Activated T-cell treated with anti-CD3 and anti-CD28 coated beads for 24 hours (primary cell): ENCODE results near the gene CYP3A5.
"Not testable (repeated sequence)": the region's sequence is repeated elsewhere in the genome, so short reads cannot be mapped to it uniquely, and the experiment has no call there.

Experiments used
- DNase-seq: peaks from one replicate; pipeline ENCODE4 v3.0.0-alpha.2; 2020; ENCODE audit warnings: low read depth

CYP3A5 gene

DNA sequence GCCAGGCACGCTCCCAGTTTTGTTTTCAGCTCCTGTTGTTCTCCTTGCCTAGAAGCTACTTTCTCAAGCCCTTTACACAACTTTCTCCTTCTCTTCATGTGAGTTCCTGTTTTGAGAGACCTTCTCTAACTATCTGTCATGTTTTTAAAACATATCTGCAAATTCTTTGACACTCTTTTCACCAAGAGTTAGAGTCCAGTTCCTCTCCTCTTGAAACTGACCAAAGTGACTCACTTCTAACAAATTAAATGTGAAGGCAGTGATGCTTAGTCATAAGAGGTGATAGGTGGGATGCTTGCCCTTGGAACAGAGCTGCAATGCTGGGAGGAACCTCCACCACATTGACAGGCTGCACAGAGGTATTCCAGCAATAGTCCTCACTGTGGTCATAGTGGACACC is 37.8 kb downstream of the CYP3A5 start:
- DNase-seq, result no peak

DNA sequence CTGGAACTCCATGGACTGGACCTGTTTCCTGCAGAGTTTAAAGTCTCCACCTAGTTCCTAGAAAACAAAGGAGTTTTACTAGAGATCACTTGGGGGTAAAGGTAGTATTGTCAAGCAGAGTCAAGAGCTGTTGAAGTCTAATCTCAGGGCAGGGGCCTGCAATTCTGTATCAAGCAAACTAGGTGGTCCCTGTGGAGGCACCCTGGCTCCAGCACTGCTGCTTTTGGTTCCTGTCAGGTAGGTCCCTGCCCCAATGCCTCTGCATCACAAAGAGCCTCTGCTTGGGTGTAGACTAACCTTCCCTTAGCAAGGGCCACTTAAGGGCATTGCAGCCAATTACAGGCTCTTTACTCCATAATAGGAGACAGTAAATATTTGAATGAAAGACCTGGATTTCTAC is 40.5 kb downstream of the CYP3A5 start:
- no peak for DNase-seq

DNA sequence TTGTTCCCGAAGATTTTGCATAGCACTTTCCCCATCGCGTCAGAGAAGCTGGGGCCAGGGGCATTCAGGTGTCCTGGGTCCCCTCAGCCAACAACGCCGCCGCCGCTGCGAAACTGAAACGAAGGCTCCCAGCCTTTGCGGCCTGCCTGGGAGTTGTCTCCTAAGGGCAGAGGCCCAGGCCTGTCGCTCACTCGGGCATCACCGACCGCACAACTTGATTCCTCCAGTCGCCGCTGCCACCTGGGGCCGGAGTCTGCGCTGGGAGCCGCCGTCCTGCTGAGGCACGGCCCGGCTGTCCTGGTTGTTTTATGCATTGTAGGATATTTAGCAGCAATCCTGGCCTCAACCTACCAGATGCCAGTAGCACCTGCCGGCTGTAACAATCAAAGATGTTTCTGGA is 41.1 kb downstream of the CYP3A5 start:
- DNase-seq, result no peak

DNA sequence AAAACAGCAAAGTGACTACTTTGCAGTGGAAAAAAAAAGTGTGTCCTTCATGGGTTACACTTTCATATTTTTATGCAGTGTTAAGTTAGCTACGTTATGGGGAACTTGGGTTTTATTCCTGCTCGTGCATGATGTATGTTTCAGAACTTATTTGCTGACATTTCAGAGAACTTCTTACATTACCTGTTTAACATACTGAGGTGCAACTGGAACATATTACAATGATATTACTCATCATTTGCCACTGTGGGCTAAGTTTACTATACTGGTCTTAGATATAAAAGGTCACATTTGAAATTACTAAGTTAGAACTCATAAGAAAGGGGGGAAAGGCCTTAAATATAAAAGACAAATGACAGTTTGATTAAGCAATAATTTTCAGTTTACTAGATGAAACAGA is 42.4 kb downstream of the CYP3A5 start:
- DNase-seq, result not testable (repeated sequence)

DNA sequence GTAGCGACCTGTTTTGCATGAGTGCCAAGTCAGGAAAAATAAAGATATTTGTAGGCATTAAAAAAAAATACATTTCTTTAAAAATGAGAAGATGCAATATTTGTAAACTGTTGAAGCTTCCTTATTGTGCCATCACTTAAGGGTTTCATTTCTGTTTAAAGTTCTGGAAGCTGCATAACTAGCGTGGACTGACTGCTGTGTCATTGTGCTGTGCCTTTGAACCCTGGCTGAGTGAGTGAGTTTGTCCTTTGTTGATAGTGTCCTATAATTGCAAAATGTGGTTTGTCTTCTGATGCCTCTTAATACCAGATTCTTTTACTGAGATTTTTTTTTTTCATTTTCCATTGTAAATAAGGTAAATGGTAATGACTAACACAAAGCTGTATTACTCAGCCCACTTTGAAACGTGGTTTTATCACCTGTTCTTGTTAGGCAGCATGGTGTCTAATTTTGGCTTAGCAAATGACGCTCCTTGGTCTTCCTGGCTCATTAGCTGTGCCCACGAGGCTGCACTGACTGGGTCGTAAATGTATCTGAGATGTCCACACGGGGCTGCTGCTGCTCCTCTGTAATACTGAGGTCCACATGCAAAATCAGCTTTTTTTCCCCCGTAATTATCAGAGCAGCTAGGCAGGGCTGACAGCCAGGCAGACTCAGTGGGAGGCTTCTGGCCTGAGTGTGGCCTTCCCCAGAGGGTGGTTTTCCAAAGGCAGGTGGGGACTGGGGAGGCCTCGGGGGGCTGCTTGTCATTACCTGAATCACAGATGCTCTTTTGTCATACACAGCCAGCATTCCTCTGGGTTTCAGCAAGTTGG is 48.3 kb downstream of the CYP3A5 start:
- DNase-seq, result peak; percentile 42

DNA sequence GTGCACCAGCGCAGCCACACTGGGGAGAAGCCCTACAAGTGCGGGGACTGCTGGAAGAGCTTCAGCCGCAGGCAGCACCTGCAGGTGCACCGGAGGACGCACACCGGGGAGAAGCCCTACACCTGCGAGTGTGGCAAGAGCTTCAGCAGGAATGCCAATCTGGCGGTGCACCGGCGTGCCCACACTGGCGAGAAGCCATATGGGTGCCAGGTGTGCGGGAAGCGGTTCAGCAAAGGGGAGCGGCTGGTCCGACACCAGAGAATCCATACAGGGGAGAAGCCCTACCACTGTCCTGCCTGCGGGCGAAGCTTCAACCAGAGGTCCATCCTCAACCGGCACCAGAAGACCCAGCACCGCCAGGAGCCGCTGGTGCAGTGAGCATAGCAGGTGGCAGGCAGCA is 50.2 kb downstream of the CYP3A5 start:
- no peak for DNase-seq

DNA sequence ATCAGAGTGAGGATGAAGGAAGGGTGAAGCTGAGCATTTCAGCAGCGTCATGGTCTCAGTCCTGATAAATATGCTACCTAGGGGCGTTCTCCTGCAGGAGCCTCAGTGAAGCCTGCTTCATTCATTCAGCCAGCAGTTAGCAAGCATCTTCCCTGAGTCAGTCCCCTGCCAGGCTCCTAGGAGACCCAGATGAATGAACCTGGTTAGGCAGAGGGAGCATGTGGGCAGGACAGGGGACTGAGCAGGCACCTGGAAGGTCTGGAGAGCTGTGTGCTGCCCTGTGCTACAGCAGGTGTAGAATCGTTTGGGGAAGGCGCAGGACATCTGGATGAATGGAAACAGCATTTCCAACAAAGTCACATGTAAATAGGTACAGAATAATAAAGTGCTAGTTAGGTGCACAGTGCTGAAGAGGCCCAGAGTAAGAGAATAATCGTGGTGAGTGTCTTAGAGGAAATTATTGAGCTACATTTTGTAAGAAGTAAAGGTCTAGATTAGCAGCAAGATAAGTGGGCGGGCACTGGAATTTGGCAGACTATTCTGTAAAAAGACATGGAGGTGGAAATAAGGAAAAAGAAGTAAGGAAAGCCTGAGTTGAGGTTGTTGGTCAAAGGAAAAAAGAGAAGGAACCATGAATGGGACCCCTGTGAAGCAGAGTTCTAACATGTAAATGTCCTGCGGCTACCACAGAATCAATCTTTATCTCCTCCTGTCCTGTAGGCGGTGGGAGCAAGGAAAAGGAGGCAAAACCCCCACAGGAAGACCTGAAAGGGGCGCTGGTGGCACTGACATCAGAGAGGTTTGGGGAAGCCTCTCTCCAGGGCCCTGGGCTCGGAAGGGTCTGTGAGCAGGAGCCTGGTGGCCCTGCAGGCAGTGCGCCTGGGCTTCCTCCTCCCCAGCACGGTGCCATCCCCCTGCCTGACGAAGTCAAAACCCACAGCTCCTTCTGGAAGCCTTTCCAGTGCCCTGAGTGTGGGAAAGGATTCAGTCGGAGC is 51.0 kb downstream of the CYP3A5 start:
- DNase-seq, result no peak

DNA sequence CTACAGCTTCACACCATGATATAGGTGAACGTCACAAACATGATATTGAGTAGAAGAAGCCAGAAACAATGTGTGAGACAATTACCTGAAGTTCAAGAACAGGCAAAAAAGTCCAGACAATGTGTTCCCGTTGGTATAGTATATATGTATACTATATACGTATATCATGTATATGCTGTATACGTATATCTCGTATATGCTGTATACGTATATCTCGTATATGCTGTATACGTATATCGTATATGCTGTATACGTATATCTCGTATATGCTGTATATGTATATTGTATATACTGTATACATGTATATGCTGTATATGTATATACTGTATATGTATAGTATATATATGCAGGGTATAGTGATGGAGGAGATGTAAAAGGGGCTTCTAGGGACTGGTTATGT is 52.3 kb downstream of the CYP3A5 start:
- no peak for DNase-seq

DNA sequence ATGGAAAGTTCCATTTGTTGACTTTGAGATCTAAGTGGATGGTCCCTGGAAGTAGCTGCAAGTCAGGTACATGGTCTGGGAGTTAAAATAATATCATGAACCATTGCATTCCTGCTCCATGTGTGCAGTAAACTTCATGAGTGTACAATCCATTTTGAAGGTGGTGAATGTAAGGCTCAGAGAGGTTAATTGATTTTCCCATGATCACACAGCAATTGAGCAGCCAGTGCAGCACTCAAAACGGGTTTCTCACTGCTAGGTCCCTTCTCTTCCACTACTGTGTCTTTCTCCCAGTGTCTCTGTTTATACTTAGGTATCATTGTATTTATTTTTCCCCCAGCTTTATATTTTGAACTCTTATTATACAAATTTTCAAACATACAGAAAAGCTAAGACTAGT is 53.1 kb downstream of the CYP3A5 start:
- DNase-seq, result no peak

DNA sequence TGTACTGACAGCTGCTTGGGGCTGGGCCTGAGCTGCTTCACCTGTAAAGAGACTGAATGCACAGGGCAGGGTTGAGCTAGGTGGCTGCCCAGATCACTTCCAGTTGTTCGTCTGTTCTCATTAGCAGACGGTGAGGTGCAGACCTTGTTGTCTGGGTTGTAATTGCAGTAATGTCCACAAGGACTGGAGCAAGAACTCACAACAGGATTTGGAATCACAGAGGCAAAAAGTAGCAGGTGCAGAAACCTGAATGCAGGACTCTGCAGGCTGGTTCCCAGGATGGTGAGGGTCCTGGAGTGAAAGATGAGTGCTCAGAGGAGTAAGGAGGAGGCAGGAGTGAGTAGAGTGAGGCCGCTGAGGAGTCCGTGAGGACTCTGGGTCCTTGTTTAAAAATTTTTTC is 53.8 kb downstream of the CYP3A5 start:
- no peak for DNase-seq

DNA sequence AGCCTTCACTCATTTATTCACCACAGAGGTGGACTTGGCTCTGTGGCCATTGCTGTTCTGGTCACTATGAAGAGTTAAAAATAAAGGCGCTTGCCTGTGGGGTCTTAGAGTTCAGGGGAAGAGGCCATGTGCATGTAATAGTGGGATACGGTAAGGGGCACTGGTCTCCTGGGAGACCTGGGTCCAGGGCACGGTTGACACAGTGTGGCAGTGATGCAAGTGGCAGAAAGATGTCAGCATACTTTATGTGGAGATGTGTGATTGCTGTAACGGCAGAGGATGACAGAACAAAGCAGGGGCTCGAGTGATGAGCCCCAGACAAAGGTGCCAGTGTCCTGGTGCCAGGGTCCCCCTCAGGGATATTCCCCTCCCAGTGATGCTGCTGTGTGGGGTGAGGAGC is 54.5 kb downstream of the CYP3A5 start:
- DNase-seq, result no peak

DNA sequence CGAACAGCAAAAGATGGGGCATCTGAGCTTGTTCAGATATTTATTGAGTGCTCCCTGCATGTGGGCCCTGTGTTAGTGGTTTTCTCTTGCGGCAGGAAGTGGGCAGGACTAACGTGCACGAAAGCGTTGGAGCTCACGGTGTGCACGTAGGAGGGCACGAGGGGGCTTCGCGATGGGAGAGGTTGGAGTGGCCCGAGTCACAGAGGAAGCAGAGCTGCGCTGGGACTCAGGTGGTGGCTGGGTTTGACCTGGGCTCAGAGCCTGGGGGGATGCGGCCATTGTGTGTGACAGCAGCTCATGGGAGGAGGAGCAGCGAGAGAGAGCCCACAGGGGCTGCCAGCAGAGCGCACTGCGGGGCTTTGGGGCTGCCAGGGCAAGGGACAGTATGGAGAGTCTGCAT is 55.3 kb downstream of the CYP3A5 start:
- peak; percentile 55 for DNase-seq

DNA sequence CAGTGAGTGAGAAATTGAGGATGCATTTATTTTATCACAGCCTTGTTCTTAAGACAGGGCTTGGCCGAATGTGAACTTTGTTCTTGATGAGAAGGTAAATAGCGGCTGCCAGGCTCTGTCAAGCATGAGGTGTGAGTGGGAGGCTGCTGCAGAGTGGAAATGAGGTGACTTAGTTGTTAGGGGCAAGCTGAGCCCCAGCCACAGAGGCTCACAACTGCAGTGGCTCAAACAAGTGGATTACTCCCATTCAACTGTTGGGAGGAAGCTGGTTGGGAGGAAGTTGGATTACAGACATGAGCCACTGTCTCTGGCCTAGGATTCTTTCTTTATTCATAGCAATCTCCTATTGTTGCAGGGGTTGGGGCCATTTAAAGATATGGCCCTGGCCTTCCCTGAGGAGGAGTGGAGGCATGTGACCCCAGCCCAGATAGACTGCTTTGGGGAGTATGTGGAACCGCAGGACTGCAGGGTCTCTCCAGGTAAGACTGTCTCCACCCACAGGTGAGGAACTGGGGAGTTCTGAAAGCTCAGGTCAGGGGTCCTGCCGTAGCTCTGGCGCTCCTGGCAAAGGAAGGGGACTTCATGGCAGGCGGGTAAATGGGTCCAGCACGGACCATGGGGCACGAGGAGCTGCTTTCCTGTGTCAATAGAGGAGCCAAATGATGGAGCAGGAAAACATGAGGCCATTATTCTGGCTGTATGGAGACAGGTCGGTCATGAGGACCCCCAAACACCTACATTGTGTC is 55.9 kb downstream of the CYP3A5 start:
- DNase-seq, result no peak

DNA sequence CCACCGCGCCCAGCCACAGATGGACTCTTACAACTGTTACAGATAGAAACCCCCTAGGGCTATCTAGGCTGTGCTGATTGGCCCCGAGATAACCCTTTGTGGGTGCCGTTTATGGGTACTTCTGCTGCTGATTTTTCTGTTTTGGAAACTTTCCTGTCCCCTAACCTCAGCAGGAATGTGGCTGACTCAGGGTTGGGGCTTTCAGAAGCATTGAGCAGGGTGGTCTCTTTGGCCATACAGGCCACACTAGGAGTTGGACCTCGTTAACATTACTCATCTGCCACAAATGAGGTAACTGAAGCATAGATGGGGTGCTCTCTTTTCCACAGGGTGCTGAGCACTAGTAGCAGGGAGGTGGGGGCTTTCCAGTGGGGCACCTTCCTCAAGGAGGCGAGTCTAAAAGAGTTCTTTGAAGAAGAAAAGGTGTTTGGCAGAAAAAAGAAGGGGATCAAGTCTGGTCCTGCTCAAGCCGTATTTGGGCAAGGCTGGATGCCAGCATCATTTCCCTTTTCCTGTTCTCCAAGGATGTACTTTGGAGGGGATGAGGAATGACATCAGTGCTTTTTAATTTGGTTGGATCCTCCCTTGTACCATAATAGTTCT is 56.6 kb downstream of the CYP3A5 start:
- DNase-seq, result no peak

DNA sequence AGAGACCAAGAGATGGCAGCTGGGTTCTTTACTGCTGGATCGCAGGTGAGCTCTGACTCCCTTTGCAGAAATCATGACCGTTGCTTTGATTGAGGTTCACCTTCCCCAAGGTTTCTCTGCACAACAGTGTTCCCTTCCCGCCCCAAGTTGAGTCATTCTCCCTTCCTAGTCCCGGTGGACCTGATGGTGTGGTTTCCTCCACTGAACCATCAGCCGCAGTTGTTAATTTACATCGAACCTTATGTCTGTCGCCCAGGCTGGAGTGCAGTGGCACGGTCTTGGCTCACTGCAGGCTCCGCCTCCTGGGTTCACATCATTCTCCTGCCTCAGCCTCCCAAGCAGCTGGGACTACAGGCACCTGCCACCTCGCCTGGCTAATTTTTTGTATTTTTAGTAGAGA is 57.2 kb downstream of the CYP3A5 start:
- no peak for DNase-seq

DNA sequence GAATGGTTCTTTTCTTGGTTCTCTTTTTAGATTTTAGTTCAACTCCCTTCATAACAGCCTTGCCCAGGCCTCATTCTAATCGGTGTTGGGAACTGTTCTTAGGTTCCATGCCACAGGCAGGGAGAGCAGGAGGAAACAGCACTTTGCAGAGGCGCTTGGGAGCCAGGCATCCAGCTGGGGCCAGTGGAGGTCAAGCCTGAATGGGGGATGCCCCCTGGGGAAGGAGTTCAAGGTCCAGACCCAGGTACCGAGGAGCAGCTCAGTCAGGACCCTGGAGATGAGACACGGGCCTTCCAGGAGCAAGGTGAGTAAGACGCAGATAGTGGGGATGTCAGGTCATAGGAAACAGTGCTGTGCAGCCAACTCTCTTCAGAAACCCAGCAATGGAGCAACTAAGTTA is 58.5 kb downstream of the CYP3A5 start:
- no peak for DNase-seq

DNA sequence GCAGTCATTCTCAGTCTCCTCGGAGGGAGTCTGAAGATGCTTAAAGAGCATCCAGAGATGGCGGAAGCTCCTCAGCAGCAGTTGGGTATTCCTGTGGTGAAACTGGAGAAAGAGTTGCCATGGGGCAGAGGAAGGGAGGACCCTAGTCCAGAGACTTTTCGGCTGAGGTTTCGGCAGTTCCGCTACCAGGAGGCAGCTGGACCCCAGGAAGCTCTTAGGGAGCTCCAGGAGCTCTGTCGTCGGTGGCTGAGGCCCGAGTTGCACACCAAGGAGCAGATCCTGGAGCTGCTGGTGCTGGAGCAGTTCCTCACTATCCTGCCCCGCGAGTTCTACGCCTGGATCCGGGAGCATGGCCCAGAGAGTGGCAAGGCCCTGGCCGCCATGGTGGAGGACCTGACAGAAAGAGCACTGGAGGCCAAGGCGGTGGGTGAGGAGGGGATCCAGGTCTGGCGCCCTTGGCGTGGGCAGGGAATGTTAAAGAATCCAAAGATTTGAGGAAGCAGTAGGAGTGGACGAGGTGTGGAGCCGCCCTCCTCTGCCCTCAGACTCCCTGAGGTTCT is 60.1 kb downstream of the CYP3A5 start:
- no peak for DNase-seq

DNA sequence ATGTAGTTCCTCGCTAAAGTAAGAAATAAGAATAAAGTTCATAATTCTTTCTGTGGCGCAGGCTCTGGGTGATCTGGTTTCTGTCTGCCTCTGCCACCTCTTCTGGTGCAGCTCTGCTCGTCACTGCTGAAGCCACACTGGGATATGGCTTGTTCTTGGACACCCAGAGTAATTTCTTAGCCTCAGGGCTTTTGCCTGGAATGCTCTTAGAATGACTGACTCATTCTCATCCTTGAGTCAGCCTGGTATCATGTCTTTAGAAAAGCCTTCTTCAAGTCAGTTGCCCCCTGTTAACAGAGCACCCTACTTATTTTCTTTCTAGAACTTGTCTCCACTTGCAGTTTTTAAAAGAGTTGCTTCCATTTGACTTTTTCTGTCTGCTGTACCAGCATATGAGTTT is 61.1 kb downstream of the CYP3A5 start:
- DNase-seq, result no peak

DNA sequence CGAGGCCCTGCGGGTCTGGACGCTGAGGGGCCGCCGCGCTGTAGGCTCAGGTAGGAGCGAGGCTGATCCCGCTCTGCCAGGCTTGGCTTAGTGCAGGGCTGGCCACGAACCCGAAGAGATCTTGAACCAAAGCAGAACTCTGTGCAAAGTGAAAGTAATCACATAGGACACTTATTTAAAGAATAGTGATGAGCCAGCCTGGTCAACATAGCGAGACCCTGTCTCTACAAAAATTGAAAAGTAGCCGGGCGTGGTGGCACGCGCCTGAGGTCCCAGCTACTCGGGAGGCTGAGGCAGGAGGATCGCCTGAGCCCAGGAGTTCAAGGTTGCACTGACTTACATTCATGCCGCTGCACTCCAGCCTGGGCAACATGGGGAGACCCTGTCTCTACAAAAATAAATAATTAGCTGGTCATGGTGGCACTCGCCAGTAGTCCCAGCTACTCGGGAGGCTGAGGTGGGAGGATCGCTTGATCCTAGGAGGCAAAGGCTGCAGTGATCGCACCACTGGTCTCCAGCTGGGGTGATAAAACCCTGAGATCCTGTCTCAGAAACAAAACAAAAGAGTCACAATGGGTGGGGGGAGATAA is 62.5 kb downstream of the CYP3A5 start:
- no peak for DNase-seq

DNA sequence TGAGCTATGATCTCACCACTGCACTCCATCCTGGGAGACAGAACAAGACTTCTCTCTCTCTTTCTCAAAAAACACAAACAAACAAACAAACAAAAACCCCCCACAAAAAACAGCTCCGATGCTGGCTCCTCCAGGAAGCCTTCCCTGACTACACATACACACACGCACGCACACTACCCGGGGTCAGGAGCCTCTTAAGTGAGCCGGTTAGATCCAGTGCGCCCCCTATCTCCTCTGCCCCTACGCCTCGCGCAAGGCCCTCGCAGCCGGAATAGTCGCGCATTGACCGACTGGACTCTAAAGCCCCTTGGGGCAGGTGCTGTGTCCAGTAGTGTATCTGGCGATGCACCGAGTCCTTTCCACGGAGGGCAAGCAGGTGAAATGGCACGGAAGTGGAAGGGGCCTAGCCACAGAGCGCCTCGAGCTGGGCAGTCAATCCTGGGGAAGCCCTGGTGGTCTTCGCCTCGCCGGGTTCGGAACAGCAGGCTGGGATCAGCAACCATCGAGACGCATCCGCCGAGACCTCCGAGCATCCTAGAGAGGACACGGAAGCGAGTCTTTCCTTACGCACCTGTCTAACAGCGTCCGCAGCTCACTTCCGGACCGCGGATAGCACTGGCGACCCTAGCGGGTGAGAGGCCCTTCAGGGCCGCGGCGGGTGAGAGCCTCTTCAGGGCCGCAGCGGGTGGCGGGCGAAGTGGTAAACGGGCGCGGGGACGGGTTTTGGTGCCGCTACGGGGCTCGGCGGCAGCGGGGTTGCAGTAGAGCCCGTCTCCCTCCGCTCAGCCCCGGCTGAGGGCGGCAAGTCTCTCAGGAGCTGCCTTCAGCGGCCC is 63.2 kb downstream of the CYP3A5 start, which contains the start of gene ZSCAN25:
TSS of gene ZSCAN25 (plus strand) at position 588 of the 833 bp plus-strand sequence. CDS start 2,661 bp downstream, outside the sequence.
- peak; percentile 84 for DNase-seq
